Liver (tissue), 3 donors: Measurements from ENCODE around the gene TAF1C.

Experiments used
- RAD21 ChIP-seq, 2 donors: IDR thresholded peaks; 2 replicates each; pipeline ENCODE4 v1.6.1; 2016; ENCODE audit warnings: antibody characterized with exemption in 2 of 2, mild to moderate bottlenecking in 2 of 2
- TAF1 ChIP-seq: conservative IDR thresholded peaks from 2 replicates; pipeline ENCODE4 v1.6.1; 2016; ENCODE audit warnings: antibody characterized with exemption, mild to moderate bottlenecking
- YY1 ChIP-seq: IDR thresholded peaks from 2 replicates; pipeline ENCODE4 v1.6.1; 2016; ENCODE audit warnings: antibody characterized with exemption, mild to moderate bottlenecking
- TF ChIP-seq, protein P1 (sequence below): fragments of 150-350 bp; IDR thresholded peaks from 2 replicates; pipeline ENCODE4 v1.5.1; 2017; ENCODE audit warnings: improper control_type of control experiment, low read depth, low read length; ENCODE audit not compliant: missing input control
- TF ChIP-seq, protein P2 (sequence below): IDR thresholded peaks from 2 replicates; pipeline ENCODE4 v1.6.1; 2016; ENCODE audit warnings: antibody characterized with exemption
- TF ChIP-seq, protein P3 (sequence below): IDR thresholded peaks from 2 replicates; pipeline ENCODE4 v1.6.1; 2016; ENCODE audit warnings: antibody characterized with exemption, mild to moderate bottlenecking
- donor health status: healthy.
- donor health status: healthy.

- TF ChIP-seq, protein P1, sequence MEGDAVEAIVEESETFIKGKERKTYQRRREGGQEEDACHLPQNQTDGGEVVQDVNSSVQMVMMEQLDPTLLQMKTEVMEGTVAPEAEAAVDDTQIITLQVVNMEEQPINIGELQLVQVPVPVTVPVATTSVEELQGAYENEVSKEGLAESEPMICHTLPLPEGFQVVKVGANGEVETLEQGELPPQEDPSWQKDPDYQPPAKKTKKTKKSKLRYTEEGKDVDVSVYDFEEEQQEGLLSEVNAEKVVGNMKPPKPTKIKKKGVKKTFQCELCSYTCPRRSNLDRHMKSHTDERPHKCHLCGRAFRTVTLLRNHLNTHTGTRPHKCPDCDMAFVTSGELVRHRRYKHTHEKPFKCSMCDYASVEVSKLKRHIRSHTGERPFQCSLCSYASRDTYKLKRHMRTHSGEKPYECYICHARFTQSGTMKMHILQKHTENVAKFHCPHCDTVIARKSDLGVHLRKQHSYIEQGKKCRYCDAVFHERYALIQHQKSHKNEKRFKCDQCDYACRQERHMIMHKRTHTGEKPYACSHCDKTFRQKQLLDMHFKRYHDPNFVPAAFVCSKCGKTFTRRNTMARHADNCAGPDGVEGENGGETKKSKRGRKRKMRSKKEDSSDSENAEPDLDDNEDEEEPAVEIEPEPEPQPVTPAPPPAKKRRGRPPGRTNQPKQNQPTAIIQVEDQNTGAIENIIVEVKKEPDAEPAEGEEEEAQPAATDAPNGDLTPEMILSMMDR = no peak
- TF ChIP-seq TAF1 (no peak), RAD21 (IDR thresholded peaks at IDR 0.05) (no peak), YY1 (no peak)
- TF ChIP-seq, protein P2, sequence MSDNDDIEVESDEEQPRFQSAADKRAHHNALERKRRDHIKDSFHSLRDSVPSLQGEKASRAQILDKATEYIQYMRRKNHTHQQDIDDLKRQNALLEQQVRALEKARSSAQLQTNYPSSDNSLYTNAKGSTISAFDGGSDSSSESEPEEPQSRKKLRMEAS = no peak
- TF ChIP-seq, protein P3, sequence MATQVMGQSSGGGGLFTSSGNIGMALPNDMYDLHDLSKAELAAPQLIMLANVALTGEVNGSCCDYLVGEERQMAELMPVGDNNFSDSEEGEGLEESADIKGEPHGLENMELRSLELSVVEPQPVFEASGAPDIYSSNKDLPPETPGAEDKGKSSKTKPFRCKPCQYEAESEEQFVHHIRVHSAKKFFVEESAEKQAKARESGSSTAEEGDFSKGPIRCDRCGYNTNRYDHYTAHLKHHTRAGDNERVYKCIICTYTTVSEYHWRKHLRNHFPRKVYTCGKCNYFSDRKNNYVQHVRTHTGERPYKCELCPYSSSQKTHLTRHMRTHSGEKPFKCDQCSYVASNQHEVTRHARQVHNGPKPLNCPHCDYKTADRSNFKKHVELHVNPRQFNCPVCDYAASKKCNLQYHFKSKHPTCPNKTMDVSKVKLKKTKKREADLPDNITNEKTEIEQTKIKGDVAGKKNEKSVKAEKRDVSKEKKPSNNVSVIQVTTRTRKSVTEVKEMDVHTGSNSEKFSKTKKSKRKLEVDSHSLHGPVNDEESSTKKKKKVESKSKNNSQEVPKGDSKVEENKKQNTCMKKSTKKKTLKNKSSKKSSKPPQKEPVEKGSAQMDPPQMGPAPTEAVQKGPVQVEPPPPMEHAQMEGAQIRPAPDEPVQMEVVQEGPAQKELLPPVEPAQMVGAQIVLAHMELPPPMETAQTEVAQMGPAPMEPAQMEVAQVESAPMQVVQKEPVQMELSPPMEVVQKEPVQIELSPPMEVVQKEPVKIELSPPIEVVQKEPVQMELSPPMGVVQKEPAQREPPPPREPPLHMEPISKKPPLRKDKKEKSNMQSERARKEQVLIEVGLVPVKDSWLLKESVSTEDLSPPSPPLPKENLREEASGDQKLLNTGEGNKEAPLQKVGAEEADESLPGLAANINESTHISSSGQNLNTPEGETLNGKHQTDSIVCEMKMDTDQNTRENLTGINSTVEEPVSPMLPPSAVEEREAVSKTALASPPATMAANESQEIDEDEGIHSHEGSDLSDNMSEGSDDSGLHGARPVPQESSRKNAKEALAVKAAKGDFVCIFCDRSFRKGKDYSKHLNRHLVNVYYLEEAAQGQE = no peak
Observed at GRCh38 chr16:84181144-84181915, 5.5 kb downstream of the TAF1C start.
